GM21619 (cell line): ENCODE results near the gene SLC45A1.
"Not testable (repeated sequence)": the region's sequence is repeated elsewhere in the genome, so short reads cannot be mapped to it uniquely, and the experiment has no call there.

Source experiments
- ATAC-seq: cut with Tn5 transposase; IDR thresholded peaks from one replicate; pipeline ENCODE4 v1.9.1; 2021; ENCODE audit not compliant: unreplicated experiment

SLC45A1 gene

GRCh38 chr1:8365661-8366362 lies 47.9 kb downstream of the SLC45A1 start:
- ATAC-seq: no peak

- ATAC-seq: no peak
Measured at GRCh38 chr1:8367571-8368194, 49.8 kb downstream of the SLC45A1 start.

- ATAC-seq: no peak
Measured at GRCh38 chr1:8368956-8369639, 51.2 kb downstream of the SLC45A1 start.

GRCh38 chr1:8370046-8370881 lies 52.4 kb downstream of the SLC45A1 start:
- ATAC-seq: no peak

GRCh38 chr1:8370905-8371315 lies 53.0 kb downstream of the SLC45A1 start:
- ATAC-seq: no peak

GRCh38 chr1:8371372-8371991 lies 53.6 kb downstream of the SLC45A1 start:
- ATAC-seq: no peak

GRCh38 chr1:8373125-8373524 lies 55.2 kb downstream of the SLC45A1 start:
- no peak for ATAC-seq

- ATAC-seq: no peak
Measured at GRCh38 chr1:8373581-8374241, 55.8 kb downstream of the SLC45A1 start.

- ATAC-seq: no peak
Measured at GRCh38 chr1:8374356-8374755, 56.4 kb downstream of the SLC45A1 start.

- no peak for ATAC-seq
Measured at GRCh38 chr1:8374812-8375211, 56.9 kb downstream of the SLC45A1 start.

- ATAC-seq: no peak
Measured at GRCh38 chr1:8376358-8376840, 58.5 kb downstream of the SLC45A1 start.

- no peak for ATAC-seq
Measured at GRCh38 chr1:8377271-8377981, 59.5 kb downstream of the SLC45A1 start.

GRCh38 chr1:8378178-8378577 lies 60.3 kb downstream of the SLC45A1 start:
- no peak for ATAC-seq

GRCh38 chr1:8378981-8379470 lies 61.1 kb downstream of the SLC45A1 start:
- no peak for ATAC-seq

- no peak for ATAC-seq
Measured at GRCh38 chr1:8379513-8380186, 61.7 kb downstream of the SLC45A1 start.

GRCh38 chr1:8380310-8380709 lies 62.4 kb downstream of the SLC45A1 start:
- ATAC-seq: not testable (repeated sequence)

GRCh38 chr1:8381618-8382017 lies 63.7 kb downstream of the SLC45A1 start:
- no peak for ATAC-seq

- ATAC-seq: no peak
Measured at GRCh38 chr1:8382051-8382505, 64.2 kb downstream of the SLC45A1 start.
